SK-N-SH treated with all-trans-retinoic acid at 6 μM for 48 hours (cell line): ENCODE results near the gene TMEM245.

Experiments used
- ATAC-seq: fragments of 200-7000 bp; cut with Tn5 transposase; 3 replicates; pipeline ENCODE4 v1.9.1; 2020; ENCODE audit warnings: mild to moderate bottlenecking, moderate library complexity
- ARNTL ChIP-seq: fragments of 450-650 bp; formaldehyde crosslinking; IDR thresholded peaks from 2 replicates; pipeline ENCODE4 v1.5.0; 2020; ENCODE audit warnings: low read depth, mild to moderate bottlenecking, moderate library complexity, borderline replicate concordance
- BACH2 ChIP-seq: fragments of 250-450 bp; sonication (Bioruptor Pico); IDR thresholded peaks from 2 replicates; pipeline ENCODE4 v1.9.0; 2021; ENCODE audit warnings: mild to moderate bottlenecking, borderline replicate concordance
- CSDC2 ChIP-seq: fragments of 250-450 bp; sonication (Bioruptor Pico); IDR thresholded peaks from 2 replicates; pipeline ENCODE4 v1.5.0; 2020; ENCODE audit warnings: mild to moderate bottlenecking, moderate library complexity
- GLIS3 ChIP-seq: fragments of 250-450 bp; sonication (Bioruptor Pico); IDR thresholded peaks from 2 replicates; pipeline ENCODE4 v1.5.0; 2020; ENCODE audit warnings: mild to moderate bottlenecking, moderate library complexity
- ISL1 ChIP-seq: fragments of 250-450 bp; sonication (Bioruptor Pico); IDR thresholded peaks from 2 replicates; pipeline ENCODE4 v2.1.2; 2022; ENCODE audit warnings: mild to moderate bottlenecking, moderate library complexity
- OSR1 ChIP-seq: fragments of 250-450 bp; sonication (Bioruptor Pico); IDR thresholded peaks from 2 replicates; pipeline ENCODE4 v1.8.0; 2022; ENCODE audit warnings: moderate library complexity, mild to moderate bottlenecking, inconsistent platforms
- PPARA ChIP-seq: fragments of 250-450 bp; sonication (Bioruptor Pico); IDR thresholded peaks from 2 replicates; pipeline ENCODE4 v1.5.0; 2020; ENCODE audit warnings: mild to moderate bottlenecking, borderline replicate concordance
- RARB ChIP-seq: fragments of 250-450 bp; sonication (Bioruptor Pico); IDR thresholded peaks from 2 replicates; pipeline ENCODE4 v1.8.0; 2021; ENCODE audit warnings: mild to moderate bottlenecking, moderate library complexity
- SNAI2 ChIP-seq: fragments of 250-450 bp; sonication (Bioruptor Pico); IDR thresholded peaks from 2 replicates; pipeline ENCODE4 v1.5.0; 2020; ENCODE audit warnings: mild to moderate bottlenecking, moderate library complexity
- TCF4 ChIP-seq: fragments of 250-450 bp; sonication (Bioruptor Pico); IDR thresholded peaks from 2 replicates; pipeline ENCODE4 v1.8.0; 2021; ENCODE audit warnings: mild to moderate bottlenecking, moderate library complexity, borderline replicate concordance
- TOX ChIP-seq: fragments of 250-450 bp; sonication (Bioruptor Pico); IDR thresholded peaks from 2 replicates; pipeline ENCODE4 v1.8.0; 2021; ENCODE audit warnings: mild to moderate bottlenecking, moderate library complexity, borderline replicate concordance
- ZC3H10 ChIP-seq: fragments of 250-450 bp; sonication (Bioruptor Pico); IDR thresholded peaks from 2 replicates; pipeline ENCODE4 v1.5.1; 2021; ENCODE audit warnings: mild to moderate bottlenecking, moderate library complexity
- ZFP3 ChIP-seq: fragments of 250-450 bp; sonication (Bioruptor Pico); IDR thresholded peaks from 2 replicates; pipeline ENCODE4 v1.5.0; 2020; ENCODE audit warnings: mild to moderate bottlenecking, moderate library complexity
- ZFP30 ChIP-seq: fragments of 450-650 bp; formaldehyde crosslinking; IDR thresholded peaks from 2 replicates; pipeline ENCODE4 v1.5.0; 2022; ENCODE audit warnings: mild to moderate bottlenecking, moderate library complexity
- ZNF8 ChIP-seq: fragments of 450-650 bp; formaldehyde crosslinking; IDR thresholded peaks from 2 replicates; pipeline ENCODE4 v1.5.0; 2020; ENCODE audit warnings: mild to moderate bottlenecking, moderate library complexity
- TF ChIP-seq, protein P1 (sequence below): fragments of 250-450 bp; sonication (Bioruptor Pico); IDR thresholded peaks from 2 replicates; pipeline ENCODE4 v1.5.1; 2020; ENCODE audit warnings: low read depth, mild to moderate bottlenecking, moderate library complexity
- TF ChIP-seq, protein P2 (sequence below): fragments of 250-450 bp; sonication (Bioruptor Pico); IDR thresholded peaks from 2 replicates; pipeline ENCODE4 v1.8.0; 2021; ENCODE audit warnings: low read depth, mild to moderate bottlenecking, moderate library complexity, borderline replicate concordance
- TF ChIP-seq, protein P3 (sequence below): fragments of 250-450 bp; sonication (Bioruptor Pico); IDR thresholded peaks from 2 replicates; pipeline ENCODE4 v1.8.0; 2020; ENCODE audit warnings: mild to moderate bottlenecking, moderate library complexity, borderline replicate concordance
- TF ChIP-seq, protein P4 (sequence below): fragments of 250-450 bp; sonication (Bioruptor Pico); IDR thresholded peaks from 2 replicates; pipeline ENCODE4 v1.5.0; 2020; ENCODE audit warnings: mild to moderate bottlenecking, moderate library complexity
- TF ChIP-seq, protein P5 (sequence below): fragments of 250-450 bp; sonication (Bioruptor Pico); IDR thresholded peaks from 2 replicates; pipeline ENCODE4 v1.5.1; 2021; ENCODE audit warnings: mild to moderate bottlenecking, moderate library complexity

The TMEM245 gene

DNA sequence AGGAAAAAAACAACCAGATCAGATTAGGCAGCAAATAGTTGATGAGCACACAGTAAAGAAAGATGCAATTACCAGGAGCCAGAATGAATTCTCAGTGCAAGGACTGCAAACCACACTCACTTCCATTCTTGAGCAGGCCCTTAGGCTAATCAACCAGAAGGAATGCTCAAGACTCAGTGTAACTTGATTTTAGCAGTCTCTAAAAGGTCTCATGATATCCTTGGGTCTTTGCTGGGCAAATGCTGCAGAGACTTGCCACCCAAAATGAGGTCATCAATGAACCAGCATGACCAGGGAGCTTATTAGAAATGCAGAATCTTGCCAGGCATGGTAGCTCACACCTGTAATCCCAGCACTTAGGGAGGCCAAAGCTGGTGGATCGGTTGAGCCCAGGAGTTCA is 20.1 kb upstream of the TMEM245 start:
- no peak for ATAC-seq
- no peak for TF ChIP-seq ZNF8

DNA sequence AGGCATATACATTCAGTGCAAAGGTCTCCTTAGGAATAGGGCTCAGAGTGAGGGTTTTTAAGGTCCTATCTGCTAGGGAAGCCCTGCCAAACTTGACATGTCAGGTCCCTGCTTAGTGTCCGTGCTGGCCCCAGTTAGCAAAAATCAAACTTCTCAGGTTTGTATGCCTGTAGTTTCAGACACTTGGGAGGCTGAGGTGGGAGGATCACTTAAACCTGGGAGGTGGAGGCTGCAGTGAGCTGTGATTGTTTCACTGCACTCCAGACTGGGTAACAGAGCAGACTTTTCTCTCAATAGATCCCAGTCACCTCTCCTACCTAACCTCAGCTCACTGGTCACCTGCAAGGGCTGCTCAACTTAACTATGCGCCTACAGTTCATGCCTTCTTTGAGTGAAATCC is 18.7 kb upstream of the TMEM245 start:
- no peak for ATAC-seq
- TF ChIP-seq, protein P1, sequence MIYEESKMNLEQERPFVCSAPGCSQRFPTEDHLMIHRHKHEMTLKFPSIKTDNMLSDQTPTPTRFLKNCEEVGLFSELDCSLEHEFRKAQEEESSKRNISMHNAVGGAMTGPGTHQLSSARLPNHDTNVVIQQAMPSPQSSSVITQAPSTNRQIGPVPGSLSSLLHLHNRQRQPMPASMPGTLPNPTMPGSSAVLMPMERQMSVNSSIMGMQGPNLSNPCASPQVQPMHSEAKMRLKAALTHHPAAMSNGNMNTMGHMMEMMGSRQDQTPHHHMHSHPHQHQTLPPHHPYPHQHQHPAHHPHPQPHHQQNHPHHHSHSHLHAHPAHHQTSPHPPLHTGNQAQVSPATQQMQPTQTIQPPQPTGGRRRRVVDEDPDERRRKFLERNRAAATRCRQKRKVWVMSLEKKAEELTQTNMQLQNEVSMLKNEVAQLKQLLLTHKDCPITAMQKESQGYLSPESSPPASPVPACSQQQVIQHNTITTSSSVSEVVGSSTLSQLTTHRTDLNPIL: no peak
- TF ChIP-seq ZC3H10: no peak
- TF ChIP-seq ISL1: no peak
- TF ChIP-seq, all 23 proteins: peak for 0

DNA sequence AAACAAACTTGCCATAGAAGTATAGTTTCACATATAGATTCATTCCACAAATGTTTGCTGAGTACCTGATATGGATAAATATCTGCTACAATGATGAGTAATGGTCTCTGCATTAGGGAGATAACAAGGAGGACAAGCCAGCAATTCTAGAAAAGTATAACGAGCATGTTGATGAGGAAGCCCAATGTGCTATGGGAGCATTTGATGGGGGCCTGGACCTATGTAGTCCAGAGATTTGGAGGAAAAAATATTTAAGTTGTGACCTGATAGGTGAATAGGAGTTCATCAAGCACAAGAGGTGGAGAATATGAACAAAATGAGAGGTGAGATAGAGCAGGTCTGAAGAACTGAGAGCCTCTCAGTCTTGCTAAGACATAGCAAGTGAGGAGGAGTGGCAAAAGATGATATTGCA is 14.4 kb upstream of the TMEM245 start:
- TF ChIP-seq OSR1 (CRISPR knock-in tag): no peak
- no peak for TF ChIP-seq ARNTL (CRISPR knock-in tag)
- TF ChIP-seq PPARA: no peak
- no peak for TF ChIP-seq GLIS3 (CRISPR knock-in tag)
- no peak for TF ChIP-seq ZNF8
- TF ChIP-seq, protein P2, sequence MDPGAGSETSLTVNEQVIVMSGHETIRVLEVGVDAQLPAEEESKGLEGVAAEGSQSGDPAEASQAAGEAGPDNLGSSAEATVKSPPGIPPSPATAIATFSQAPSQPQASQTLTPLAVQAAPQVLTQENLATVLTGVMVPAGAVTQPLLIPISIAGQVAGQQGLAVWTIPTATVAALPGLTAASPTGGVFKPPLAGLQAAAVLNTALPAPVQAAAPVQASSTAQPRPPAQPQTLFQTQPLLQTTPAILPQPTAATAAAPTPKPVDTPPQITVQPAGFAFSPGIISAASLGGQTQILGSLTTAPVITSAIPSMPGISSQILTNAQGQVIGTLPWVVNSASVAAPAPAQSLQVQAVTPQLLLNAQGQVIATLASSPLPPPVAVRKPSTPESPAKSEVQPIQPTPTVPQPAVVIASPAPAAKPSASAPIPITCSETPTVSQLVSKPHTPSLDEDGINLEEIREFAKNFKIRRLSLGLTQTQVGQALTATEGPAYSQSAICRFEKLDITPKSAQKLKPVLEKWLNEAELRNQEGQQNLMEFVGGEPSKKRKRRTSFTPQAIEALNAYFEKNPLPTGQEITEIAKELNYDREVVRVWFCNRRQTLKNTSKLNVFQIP (CRISPR knock-in tag): no peak
- TF ChIP-seq, protein P3, sequence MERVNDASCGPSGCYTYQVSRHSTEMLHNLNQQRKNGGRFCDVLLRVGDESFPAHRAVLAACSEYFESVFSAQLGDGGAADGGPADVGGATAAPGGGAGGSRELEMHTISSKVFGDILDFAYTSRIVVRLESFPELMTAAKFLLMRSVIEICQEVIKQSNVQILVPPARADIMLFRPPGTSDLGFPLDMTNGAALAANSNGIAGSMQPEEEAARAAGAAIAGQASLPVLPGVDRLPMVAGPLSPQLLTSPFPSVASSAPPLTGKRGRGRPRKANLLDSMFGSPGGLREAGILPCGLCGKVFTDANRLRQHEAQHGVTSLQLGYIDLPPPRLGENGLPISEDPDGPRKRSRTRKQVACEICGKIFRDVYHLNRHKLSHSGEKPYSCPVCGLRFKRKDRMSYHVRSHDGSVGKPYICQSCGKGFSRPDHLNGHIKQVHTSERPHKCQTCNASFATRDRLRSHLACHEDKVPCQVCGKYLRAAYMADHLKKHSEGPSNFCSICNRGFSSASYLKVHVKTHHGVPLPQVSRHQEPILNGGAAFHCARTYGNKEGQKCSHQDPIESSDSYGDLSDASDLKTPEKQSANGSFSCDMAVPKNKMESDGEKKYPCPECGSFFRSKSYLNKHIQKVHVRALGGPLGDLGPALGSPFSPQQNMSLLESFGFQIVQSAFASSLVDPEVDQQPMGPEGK (CRISPR knock-in tag): no peak
- TF ChIP-seq BACH2: no peak
- no peak for ATAC-seq

DNA sequence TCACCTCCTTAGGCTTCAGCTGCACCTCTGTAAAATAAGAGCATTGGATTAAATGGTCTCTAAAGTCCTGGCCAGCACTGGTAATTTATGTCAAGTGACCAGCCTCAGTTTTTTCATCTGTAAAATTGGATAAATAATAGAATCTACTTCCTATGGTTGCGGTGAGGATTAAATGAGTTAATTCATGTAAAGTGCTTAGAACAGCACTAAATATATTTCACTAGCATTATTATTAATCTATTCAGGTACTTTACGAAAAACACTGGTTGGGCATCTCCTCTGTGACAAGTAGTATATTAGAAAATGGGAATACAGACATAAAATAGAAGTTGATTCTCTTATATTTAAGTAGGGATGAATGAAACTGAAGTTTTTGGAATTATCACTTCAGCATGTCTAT is 13.8 kb upstream of the TMEM245 start:
- ATAC-seq: no peak
- TF ChIP-seq SNAI2 (no peak), RARB (no peak), ZFP30 (CRISPR knock-in tag) (no peak), ZFP3 (CRISPR knock-in tag) (no peak), TCF4 (CRISPR knock-in tag) (no peak), TOX (CRISPR knock-in tag) (no peak), ISL1 (no peak), CSDC2 (CRISPR knock-in tag) (no peak)
- TF ChIP-seq, protein P4, sequence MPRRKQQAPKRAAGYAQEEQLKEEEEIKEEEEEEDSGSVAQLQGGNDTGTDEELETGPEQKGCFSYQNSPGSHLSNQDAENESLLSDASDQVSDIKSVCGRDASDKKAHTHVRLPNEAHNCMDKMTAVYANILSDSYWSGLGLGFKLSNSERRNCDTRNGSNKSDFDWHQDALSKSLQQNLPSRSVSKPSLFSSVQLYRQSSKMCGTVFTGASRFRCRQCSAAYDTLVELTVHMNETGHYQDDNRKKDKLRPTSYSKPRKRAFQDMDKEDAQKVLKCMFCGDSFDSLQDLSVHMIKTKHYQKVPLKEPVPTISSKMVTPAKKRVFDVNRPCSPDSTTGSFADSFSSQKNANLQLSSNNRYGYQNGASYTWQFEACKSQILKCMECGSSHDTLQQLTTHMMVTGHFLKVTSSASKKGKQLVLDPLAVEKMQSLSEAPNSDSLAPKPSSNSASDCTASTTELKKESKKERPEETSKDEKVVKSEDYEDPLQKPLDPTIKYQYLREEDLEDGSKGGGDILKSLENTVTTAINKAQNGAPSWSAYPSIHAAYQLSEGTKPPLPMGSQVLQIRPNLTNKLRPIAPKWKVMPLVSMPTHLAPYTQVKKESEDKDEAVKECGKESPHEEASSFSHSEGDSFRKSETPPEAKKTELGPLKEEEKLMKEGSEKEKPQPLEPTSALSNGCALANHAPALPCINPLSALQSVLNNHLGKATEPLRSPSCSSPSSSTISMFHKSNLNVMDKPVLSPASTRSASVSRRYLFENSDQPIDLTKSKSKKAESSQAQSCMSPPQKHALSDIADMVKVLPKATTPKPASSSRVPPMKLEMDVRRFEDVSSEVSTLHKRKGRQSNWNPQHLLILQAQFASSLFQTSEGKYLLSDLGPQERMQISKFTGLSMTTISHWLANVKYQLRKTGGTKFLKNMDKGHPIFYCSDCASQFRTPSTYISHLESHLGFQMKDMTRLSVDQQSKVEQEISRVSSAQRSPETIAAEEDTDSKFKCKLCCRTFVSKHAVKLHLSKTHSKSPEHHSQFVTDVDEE (CRISPR knock-in tag): no peak
- TF ChIP-seq, protein P5, sequence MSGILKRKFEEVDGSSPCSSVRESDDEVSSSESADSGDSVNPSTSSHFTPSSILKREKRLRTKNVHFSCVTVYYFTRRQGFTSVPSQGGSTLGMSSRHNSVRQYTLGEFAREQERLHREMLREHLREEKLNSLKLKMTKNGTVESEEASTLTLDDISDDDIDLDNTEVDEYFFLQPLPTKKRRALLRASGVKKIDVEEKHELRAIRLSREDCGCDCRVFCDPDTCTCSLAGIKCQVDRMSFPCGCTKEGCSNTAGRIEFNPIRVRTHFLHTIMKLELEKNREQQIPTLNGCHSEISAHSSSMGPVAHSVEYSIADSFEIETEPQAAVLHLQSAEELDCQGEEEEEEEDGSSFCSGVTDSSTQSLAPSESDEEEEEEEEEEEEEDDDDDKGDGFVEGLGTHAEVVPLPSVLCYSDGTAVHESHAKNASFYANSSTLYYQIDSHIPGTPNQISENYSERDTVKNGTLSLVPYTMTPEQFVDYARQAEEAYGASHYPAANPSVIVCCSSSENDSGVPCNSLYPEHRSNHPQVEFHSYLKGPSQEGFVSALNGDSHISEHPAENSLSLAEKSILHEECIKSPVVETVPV (CRISPR knock-in tag): no peak
- TF ChIP-seq, protein P1: no peak
